K562 (cell line): ENCODE results near the gene CNR2. TPM values are rescaled to one million over a fixed set of nuclear protein-coding genes. Genes with fewer than 3 reads are reported as not detected.

Source experiments
- BHLHE40 ChIP-seq: IDR thresholded peaks from 2 replicates; pipeline ENCODE4 v1.6.1; 2011; ENCODE audit warnings: low read length, improper control_type of control experiment
- L3MBTL2 ChIP-seq: fragments of 450-650 bp; IDR thresholded peaks from 2 replicates; pipeline ENCODE4 v1.6.1; 2016; ENCODE audit warnings: mild to moderate bottlenecking, moderate library complexity
- TFE3 ChIP-seq: fragments of 450-650 bp; formaldehyde crosslinking; IDR thresholded peaks from 2 replicates; pipeline ENCODE4 v1.4.0; 2020; ENCODE audit warnings: mild to moderate bottlenecking, mixed read lengths
- TOE1 ChIP-seq, 2 experiments: fragments of 450-650 bp in 1 of 2; sonication (generic) in 1 of 2; formaldehyde crosslinking in 1 of 2; IDR thresholded peaks; 2 replicates each; pipeline versions ENCODE4 v1.7.1 to v1.8.0; 2016 to 2022; ENCODE audit warnings: borderline replicate concordance in 2 of 2, mild to moderate bottlenecking in 2 of 2, antibody characterized with exemption in 1 of 2, inconsistent platforms in 1 of 2, low read depth in 1 of 2, missing genetic modification reagents in 1 of 2, moderate library complexity in 1 of 2
- ZBTB26 ChIP-seq: fragments of 450-650 bp; formaldehyde crosslinking; IDR thresholded peaks from 2 replicates; pipeline ENCODE4 v1.4.0; 2022; ENCODE audit warnings: missing genetic modification characterization
- polyA plus RNA-seq, 8 experiments: library from polyadenylated mRNA; depleted of rRNA in 4 of 8; stranded (reverse) in 5 of 8; unstranded in 3 of 8; fragments of >200 nt; fragmentation: Nextera tagmentation in 2 of 8; fragmentation: Illumina TruSeq in 1 of 8; extraction: Ambion mirVana in 2 of 8; extraction: Trizol in 1 of 8; gene quantifications; 2 replicates each; pipeline versions ENCODE4 v1.2.1 to v1.2.3, GENCODE V29; 2011 to 2014; ENCODE audit warnings: inconsistent platforms in 1 of 8, missing spikeins in 1 of 8
- total RNA-seq, 7 experiments: library from RNA; depleted of rRNA in 6 of 7; stranded (reverse); fragments of >200 nt in 6 of 7; fragmentation: Illumina TruSeq in 2 of 7; extraction: Trizol in 2 of 7; gene quantifications; 2 replicates each; pipeline versions ENCODE4 v1.2.1 to v1.2.3, GENCODE V29; 2011 to 2021; ENCODE audit warnings: low replicate concordance in 1 of 7
- TF ChIP-seq, protein P1 (sequence below): sonication (generic); formaldehyde crosslinking; IDR thresholded peaks from 2 replicates; pipeline ENCODE4 v1.8.1; 2023; ENCODE audit warnings: mild to moderate bottlenecking, missing genetic modification reagents
- TF ChIP-seq, protein P2 (sequence below): fragments of 450-650 bp; IDR thresholded peaks from 2 replicates; pipeline ENCODE4 v1.6.1; 2016

CNR2 gene
- total and polyA plus RNA-seq, 9 of the 15 experiments (the other 6 are each of a cell fraction or from before 2014, with no cell fraction given), result not detected

GRCh38 chr1:23910553-23911246, 2.5 kb downstream of the CNR2 start (continued):
- TF ChIP-seq TFE3 (peak; percentile 44), TOE1 (IDR thresholded peaks at IDR 0.05; ENCODE audit: borderline replicate concordance) (peak; percentile 66), TOE1 (CRISPR knock-in tag; IDR thresholded peaks at IDR 0.05; ENCODE audit: borderline replicate concordance, low read depth) (no peak), BHLHE40 (0 out of 2 replicates have a peak, but pooled peaks have one; percentile 16), L3MBTL2 (peak; percentile 52), ZBTB26 (CRISPR knock-in tag) (no peak)
- TF ChIP-seq, protein P1, sequence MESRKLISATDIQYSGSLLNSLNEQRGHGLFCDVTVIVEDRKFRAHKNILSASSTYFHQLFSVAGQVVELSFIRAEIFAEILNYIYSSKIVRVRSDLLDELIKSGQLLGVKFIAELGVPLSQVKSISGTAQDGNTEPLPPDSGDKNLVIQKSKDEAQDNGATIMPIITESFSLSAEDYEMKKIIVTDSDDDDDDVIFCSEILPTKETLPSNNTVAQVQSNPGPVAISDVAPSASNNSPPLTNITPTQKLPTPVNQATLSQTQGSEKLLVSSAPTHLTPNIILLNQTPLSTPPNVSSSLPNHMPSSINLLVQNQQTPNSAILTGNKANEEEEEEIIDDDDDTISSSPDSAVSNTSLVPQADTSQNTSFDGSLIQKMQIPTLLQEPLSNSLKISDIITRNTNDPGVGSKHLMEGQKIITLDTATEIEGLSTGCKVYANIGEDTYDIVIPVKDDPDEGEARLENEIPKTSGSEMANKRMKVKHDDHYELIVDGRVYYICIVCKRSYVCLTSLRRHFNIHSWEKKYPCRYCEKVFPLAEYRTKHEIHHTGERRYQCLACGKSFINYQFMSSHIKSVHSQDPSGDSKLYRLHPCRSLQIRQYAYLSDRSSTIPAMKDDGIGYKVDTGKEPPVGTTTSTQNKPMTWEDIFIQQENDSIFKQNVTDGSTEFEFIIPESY (CRISPR knock-in tag), result peak; percentile 40; the same call in 1 of the 2 replicates
- TF ChIP-seq, protein P2, sequence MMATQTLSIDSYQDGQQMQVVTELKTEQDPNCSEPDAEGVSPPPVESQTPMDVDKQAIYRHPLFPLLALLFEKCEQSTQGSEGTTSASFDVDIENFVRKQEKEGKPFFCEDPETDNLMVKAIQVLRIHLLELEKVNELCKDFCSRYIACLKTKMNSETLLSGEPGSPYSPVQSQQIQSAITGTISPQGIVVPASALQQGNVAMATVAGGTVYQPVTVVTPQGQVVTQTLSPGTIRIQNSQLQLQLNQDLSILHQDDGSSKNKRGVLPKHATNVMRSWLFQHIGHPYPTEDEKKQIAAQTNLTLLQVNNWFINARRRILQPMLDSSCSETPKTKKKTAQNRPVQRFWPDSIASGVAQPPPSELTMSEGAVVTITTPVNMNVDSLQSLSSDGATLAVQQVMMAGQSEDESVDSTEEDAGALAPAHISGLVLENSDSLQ, result peak; percentile 38
- TF ChIP-seq, all 486 proteins: peak for 15
